ENCODE results near the gene TAF4. TPM values are rescaled to one million over a fixed set of nuclear protein-coding genes. Genes with fewer than 3 reads are reported as not detected.

Gene TAF4
- total and polyA plus RNA-seq, 2 donors (not counting 3 experiments of a cell fraction or from before 2014, with no cell fraction given) = 6.1 to 19.5 TPM

GRCh38 chr20:61976263-61976643 lies 89.4 kb downstream of the TAF4 start:
- dilution Hi-C loops (cut with MboI; ENCODE audit: extremely low pct_ligation_motif_present, low sequenced_read_pairs) = no loop called here
- CTCF ChIA-PET = no interaction called here
- Histone ChIP-seq H3K79me2 (ENCODE audit: control insufficient read depth, insufficient read depth, low read length) (no peaks in the 10 kb centered on the region), H3K9me1 (replicated peaks; ENCODE audit: control insufficient read depth, extremely low read depth, insufficient read depth, low read length) (no peaks in the 10 kb centered on the region), H2AFZ (ENCODE audit: low read depth, low read length) (no peak overlapping the region), H3K4me2 (ENCODE audit: insufficient read depth, low read length) (no peak overlapping the region), H3K27ac (ENCODE audit: insufficient read depth, low read depth, low read length) (no peak overlapping the region), H4K20me1 (replicated peaks; ENCODE audit: control insufficient read depth, extremely low read depth, insufficient read depth, low read length) (no peaks in the 10 kb centered on the region), H3K36me3 (ENCODE audit: control insufficient read depth in 2 of 2, extremely low read depth in 1 of 2, insufficient read depth in 2 of 2, low read length in 2 of 2) (peaks cover 0 to 8% of the 10 kb centered on the region in 2 experiments), H3K9ac (replicated peaks; ENCODE audit: extremely low read depth, insufficient read depth, low read length) (no peak overlapping the region), H3K4me1 (ENCODE audit: control insufficient read depth, extremely low read depth, insufficient read depth, low read length) (no peaks in the 10 kb centered on the region), H3K27me3 (ENCODE audit: control insufficient read depth in 2 of 2, insufficient read depth in 2 of 2, low read length in 2 of 2) (no peaks in the 10 kb centered on the region), H3K4me3 (replicated peaks in 1 of 3; ENCODE audit: insufficient read depth in 1 of 3, low read depth in 1 of 3, low read length in 3 of 3) (no peak overlapping the region), H3K9me3 (replicated peaks; ENCODE audit: control insufficient read depth, insufficient read depth, low read length) (no peaks in the 10 kb centered on the region)
- DNase-seq (ENCODE audit: low read depth, low spot score) = no peak
- BruUV-seq (replicated peaks) = no TSS peak
- intact Hi-C loops (cut with micrococcal nuclease) = no loop called here
- POLR2A ChIA-PET = no interaction called here
- FAIRE-seq = no peak
- TF ChIP-seq MYC (IDR thresholded peaks at IDR 0.05; ENCODE audit: low read depth, low read length) (no peak), FOS (IDR thresholded peaks at IDR 0.05; ENCODE audit: borderline replicate concordance, insufficient read depth, low read length) (no peak), MAX (IDR thresholded peaks at IDR 0.05; ENCODE audit: insufficient read depth, insufficient read length) (no peak)

DNA sequence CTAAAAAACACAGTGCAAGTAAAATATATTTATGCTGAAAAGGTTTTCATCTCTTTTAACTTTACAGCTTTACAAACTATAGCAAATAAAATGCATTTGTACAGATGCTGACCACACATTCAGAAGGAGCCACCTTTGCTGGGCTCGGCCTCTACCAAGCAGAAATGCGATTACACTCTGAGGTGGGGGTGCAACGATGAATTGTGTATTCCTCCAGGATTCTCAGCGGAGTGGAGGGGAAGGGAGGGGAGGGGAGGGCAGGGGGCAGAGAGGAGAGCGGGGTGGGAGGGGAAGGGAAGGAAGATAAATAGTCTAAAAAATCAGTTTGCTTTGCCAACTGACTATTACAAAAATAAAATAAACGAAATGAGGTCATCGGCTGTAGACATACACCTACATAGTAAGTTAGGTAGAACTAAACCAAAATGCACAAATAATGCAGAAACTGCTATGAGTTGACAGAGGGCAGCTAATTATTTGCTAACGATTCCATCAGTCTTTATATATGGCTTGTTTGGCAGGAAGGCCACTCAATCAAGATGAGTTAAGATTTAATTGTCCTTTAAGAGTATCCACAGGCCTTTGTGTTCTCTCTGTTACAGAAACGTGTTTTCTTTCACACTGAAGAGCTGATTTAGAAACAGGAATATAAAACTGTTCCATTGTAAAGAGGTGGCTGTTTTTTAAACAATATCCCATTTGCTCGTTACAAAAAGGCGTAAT lies 90.1 kb downstream of the TAF4 start:
- CTCF ChIA-PET = no interaction called here
- no peaks in the 10 kb centered on the region for H3K9me3 ChIP-seq (replicated peaks; ENCODE audit: control insufficient read depth, insufficient read depth, low read length)
- H3K27me3 ChIP-seq (ENCODE audit: control insufficient read depth in 2 of 2, insufficient read depth in 2 of 2, low read length in 2 of 2) = no peaks in the 10 kb centered on the region
- no peak overlapping the region for H3K9ac ChIP-seq (replicated peaks; ENCODE audit: extremely low read depth, insufficient read depth, low read length)
- no peak overlapping the region for H2AFZ ChIP-seq (ENCODE audit: low read depth, low read length)
- no peak overlapping the region for H3K4me2 ChIP-seq (ENCODE audit: insufficient read depth, low read length)
- BruUV-seq (replicated peaks) = no TSS peak
- FAIRE-seq = no peak
- H4K20me1 ChIP-seq (replicated peaks; ENCODE audit: control insufficient read depth, extremely low read depth, insufficient read depth, low read length) = no peaks in the 10 kb centered on the region
- no peak overlapping the region for H3K27ac ChIP-seq (ENCODE audit: insufficient read depth, low read depth, low read length)
- POLR2A ChIA-PET = no interaction called here
- intact Hi-C loops (cut with micrococcal nuclease) (no loop called here), dilution Hi-C loops (cut with MboI; ENCODE audit: extremely low pct_ligation_motif_present, low sequenced_read_pairs) (no loop called here)
- TF ChIP-seq POLR2A (IDR thresholded peaks at IDR 0.05; ENCODE audit: low read depth, low read length) (no peak), FOS (IDR thresholded peaks at IDR 0.05; ENCODE audit: borderline replicate concordance, insufficient read depth, low read length) (no peak), GATA2 (IDR thresholded peaks at IDR 0.05; ENCODE audit: insufficient read depth, insufficient read length, low read depth, low read length) (no peak), JUN (IDR thresholded peaks at IDR 0.05; ENCODE audit: borderline replicate concordance, insufficient read depth, insufficient read length, low read depth) (no peak), MYC (IDR thresholded peaks at IDR 0.05; ENCODE audit: low read depth, low read length) (no peak), EZH2 (IDR thresholded peaks at IDR 0.05; ENCODE audit: borderline replicate concordance, low read depth, low read length, severe bottlenecking) (no peak), POLR2AphosphoS5 (IDR thresholded peaks at IDR 0.05; ENCODE audit: insufficient read depth, low read depth, low read length) (no peak), MAX (IDR thresholded peaks at IDR 0.05; ENCODE audit: insufficient read depth, insufficient read length) (no peak)
- H3K36me3 ChIP-seq (ENCODE audit: control insufficient read depth in 2 of 2, extremely low read depth in 1 of 2, insufficient read depth in 2 of 2, low read length in 2 of 2) = peaks cover 0 to 8% of the 10 kb centered on the region in 2 experiments
- H3K9me1 ChIP-seq (replicated peaks; ENCODE audit: control insufficient read depth, extremely low read depth, insufficient read depth, low read length) = no peaks in the 10 kb centered on the region
- no peaks in the 10 kb centered on the region for H3K4me1 ChIP-seq (ENCODE audit: control insufficient read depth, extremely low read depth, insufficient read depth, low read length)
- H3K4me3 ChIP-seq (replicated peaks in 1 of 3; ENCODE audit: insufficient read depth in 1 of 3, low read depth in 1 of 3, low read length in 3 of 3) = no peak overlapping the region
- no peaks in the 10 kb centered on the region for H3K79me2 ChIP-seq (ENCODE audit: control insufficient read depth, insufficient read depth, low read length)
- no peak for DNase-seq (ENCODE audit: low read depth, low spot score)

Measured in endothelial cell of umbilical vein (primary cell).